HT-29 (cell line): Measurements from ENCODE around the gene EGFL7. TPM values are rescaled to one million over a fixed set of nuclear protein-coding genes. Genes with fewer than 3 reads are reported as not detected.

Source experiments
- DNase-seq: peaks from one replicate; pipeline ENCODE4 v3.0.0-alpha.2; 2015; ENCODE audit warnings: low spot score
- small RNA-seq: library from RNA; depleted of rRNA; stranded (forward); fragments of <200 nt; gene quantifications from one replicate; pipeline ENCODE3, GENCODE V24; 2014
- total RNA-seq: library from RNA; depleted of rRNA; stranded (reverse); fragments of >200 nt; shearing (Covaris generic); gene quantifications from 2 replicates; pipeline ENCODE4 v1.2.3, GENCODE V29; 2014; rRNA removed

Gene EGFL7
- total RNA-seq, 1 experiment from 2014 or later = 6.4 TPM

DNA sequence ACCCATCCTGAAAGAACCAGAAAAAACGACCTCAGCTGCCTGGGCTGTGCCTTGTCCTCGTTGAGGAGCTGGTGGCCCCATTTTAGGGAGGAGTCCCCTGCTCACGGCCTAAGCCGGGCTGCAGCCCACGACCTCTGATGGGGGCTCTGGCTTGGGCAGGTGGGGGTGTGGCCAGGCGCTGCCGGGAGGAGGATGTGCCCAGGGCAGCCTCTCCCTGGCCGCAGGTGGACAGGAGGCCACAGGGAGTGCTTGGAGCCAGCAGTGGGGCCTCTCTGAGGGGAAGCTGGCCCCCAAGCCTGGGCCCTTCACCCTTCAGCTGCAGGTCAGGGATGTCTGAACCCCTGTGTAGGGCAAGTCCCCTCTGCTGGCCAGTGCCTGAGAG lies 52.2 kb downstream of the EGFL7 start:
- no peak for DNase-seq

DNA sequence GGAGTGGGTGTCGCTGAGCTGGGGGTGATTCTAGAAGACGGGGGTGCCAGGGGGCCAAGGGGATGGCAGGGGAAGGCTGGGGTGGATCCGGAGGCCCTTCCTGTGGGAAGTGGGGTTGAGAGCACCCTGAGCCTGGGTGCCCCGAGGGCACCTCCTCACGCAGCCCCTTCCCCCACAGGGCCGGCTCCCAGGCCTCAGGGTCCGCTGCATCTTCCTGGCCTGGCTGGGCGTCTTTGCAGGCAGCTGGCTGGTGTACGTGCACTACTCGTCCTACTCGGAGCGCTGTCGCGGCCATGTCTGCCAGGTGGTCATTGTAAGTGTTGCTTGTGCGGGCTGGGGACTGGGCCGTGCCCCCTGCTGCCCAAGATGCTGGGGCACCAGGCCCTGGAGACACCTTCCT lies 54.7 kb downstream of the EGFL7 start:
- DNase-seq = no peak

DNA sequence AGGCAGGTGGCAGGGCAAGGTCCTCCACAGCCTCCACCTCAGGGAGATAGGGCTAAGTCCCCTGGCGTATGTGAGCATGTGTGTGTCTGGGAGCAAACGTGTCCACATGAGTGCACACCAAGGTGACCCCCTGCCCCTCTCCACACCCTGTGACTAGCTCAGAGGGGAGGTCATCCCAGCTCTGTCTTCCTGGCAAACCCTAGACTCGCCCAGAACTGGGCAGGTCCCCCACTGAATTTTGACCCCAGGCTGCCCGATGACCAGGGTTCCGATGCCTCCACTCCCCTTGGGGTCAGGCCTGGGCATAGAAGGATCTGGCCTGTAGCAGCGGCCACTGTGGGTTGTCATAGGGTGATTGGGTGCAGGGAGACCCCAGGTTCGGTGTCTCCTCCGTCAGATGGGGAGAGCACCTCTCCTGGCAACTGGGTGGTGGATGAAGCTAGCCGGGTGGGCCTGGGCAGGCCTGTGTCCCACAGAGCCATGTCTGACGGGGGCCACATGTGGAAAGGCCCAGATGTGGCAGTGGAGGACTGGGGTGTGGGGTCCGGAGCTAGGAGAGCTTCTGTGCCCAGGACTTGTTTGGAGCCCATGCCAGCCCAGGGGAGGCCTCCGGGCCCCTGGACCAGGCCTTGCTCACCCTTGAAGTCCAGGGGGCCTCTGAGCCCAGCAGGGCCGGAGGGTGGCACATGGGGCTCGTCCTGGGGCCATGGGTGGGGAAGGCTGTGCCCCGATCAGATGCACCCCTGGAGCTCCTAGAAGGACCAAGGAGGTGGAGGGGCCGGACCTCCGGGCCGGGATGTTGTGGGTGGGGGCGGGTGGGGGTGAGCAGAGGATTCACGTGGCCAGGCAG lies 55.9 kb downstream of the EGFL7 start:
- no peak for DNase-seq

DNA sequence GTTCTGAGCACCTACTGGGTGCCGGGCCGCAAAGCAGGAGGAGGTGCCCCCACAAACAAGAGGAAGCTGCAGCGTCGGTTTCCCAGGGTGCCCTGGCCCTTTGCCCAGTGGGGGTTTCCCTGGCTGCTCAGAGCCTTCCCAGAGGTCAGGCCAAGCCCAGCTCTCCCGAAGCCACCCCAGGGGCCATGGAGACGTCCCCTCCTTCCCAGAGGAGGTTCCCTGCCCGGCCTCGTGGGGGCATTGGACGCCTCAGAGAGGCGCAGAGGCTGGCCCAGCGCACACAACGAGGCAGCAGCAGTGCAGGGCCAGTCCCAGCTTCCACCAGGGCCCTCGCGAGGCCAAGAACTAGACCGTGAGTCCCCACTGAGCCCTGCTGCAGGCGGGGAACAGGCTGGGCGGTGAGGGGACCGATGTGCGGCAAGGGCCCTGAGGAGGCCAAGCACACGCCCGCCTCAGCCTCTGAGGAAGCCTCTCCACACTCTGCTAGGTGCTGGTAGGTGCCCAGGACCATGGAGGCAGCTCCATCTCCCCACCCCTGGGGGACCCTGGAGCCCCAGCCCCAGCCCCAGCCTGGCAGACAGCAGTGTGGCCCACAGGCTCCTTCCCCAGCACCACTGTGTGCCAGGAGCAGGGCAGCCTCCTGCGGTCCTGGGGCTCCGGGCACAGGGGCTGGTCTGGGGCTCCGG lies 56.6 kb downstream of the EGFL7 start:
- DNase-seq = no peak

DNA sequence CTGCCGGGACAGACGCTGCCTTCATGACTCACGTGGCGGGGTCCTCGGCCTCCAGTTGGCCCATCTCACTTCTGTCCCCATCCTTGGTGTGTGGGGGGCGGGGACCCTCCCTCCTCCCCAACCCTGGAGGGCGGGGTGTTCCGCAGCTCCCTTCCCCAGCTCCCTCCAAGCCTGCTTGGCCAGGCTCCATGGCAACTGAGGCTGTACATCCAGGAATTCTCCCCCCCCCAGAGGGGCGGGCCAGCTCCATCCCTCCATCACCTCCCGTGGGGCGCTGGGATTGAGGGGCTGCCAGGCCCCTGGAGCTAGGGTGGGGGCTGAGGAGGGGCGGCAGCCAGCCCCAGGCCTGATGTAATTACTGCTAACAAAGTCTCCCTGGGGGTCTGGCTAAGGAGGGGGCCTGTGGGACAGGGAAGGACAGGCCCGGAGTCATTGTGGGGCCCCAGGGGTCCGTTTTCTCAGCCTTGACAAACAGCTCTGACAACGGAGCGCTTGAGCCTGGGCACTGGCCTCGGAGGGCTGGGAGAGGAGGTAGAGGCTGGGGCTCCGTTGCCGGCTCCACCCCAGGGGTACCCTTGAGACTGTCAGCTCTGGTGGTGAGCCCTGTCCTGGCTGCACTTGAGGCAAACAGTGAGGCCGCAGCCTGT lies 57.7 kb downstream of the EGFL7 start:
- DNase-seq = no peak

DNA sequence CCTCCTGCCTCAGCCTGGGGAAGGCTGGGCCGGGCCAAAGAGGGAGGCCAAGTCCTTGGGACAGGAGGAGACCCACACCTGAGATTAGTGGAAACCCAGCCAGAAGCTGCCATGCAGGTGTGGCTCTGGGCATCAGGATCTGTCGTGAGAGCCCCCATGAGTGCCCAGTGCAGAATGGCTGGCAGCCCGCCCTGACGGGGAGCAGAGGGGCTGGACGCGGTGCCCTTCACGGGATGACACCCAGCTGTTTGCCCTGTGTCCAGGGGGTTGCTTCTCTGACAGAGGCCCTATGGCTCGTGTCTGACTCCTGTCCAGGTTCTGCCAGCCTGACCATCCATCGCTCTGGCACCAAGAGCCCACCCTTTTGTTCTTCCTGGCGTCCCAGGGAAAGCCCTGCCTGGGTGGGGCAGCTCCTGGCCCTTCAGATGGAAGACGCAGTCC lies 58.2 kb downstream of the EGFL7 start:
- DNase-seq = no peak

DNA sequence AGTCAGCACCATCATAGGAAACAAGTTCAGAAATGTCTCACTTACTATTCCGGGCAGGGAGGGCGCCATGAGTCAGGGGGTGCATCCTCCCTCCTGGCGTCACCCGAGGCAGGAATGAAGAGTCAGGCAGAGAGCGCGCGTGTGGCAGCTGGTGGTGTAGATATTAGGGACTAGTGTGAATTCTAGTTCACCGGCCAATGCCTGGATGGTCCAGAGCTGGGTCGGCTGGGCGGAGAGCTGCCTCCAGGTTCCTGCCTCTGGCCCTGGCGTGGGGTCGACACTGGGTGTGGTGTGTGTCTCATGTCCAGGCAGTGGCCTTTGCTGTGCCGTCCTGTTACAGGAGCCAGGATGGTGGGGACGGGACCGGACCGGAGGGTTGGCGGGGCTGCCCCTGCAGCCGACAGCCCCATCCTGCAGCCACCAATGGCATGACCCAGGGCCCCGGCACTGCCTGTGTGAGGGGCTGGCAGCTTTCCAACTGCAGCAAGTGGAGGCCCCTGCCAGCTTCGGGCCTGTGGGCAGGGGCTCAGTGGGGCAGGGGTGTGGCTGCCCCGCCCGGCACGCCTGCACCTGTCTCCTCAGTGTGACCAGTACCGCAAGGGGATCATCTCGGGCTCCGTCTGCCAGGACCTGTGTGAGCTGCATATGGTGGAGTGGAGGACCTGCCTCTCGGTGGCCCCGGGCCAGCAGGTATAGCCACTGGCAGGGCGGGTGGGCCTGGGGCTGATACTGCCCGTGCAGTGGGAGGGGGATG lies 58.8 kb downstream of the EGFL7 start:
- no peak for DNase-seq

Small RNAs within 50 kb of the gene (small RNA-seq; reads per million reads assigned to genes)
- gene MIR126 = not detected

Other genes with a start within 250 kb of the EGFL7 start
- 15.9 and 16.4 TPM in 2 replicates for gene INPP5E, start 223.1 kb upstream of the EGFL7 start, total RNA-seq
- gene SEC16A, start 179.9 kb upstream of the EGFL7 start, total RNA-seq = 37.9 and 43.5 TPM in 2 replicates
- 39.8 and 57.7 TPM in 2 replicates for gene NOTCH1, start 116.9 kb upstream of the EGFL7 start, total RNA-seq
- 160 and 167 TPM in 2 replicates for gene AGPAT2, start 24.5 kb downstream of the EGFL7 start, total RNA-seq
- gene DIPK1B, start 49.7 kb downstream of the EGFL7 start, total RNA-seq = not detected in 2 replicates
- gene LCN10, start 80.0 kb downstream of the EGFL7 start, total RNA-seq = not detected in 2 replicates
- not detected in 2 replicates for gene LCN6, start 85.6 kb downstream of the EGFL7 start, total RNA-seq
- not detected in 2 replicates for gene LCN8, start 95.3 kb downstream of the EGFL7 start, total RNA-seq
- 0.60 TPM in 1 of 2 replicates, not detected in the other for gene LCN15, start 101.6 kb downstream of the EGFL7 start, total RNA-seq
- gene TMEM141, start 128.4 kb downstream of the EGFL7 start, total RNA-seq = 357 and 376 TPM in 2 replicates
- gene CCDC183, start 133.4 kb downstream of the EGFL7 start, total RNA-seq = 9.0 and 10.4 TPM in 2 replicates
- 242 and 247 TPM in 2 replicates for gene RABL6, start 145.0 kb downstream of the EGFL7 start, total RNA-seq
- gene AJM1, start 179.6 kb downstream of the EGFL7 start, total RNA-seq = 9.0 and 9.4 TPM in 2 replicates
- gene PHPT1, start 186.5 kb downstream of the EGFL7 start, total RNA-seq = 230 and 232 TPM in 2 replicates
- 14.9 and 29.8 TPM in 2 replicates for gene MAMDC4, start 189.4 kb downstream of the EGFL7 start, total RNA-seq
- gene EDF1, start 203.4 kb downstream of the EGFL7 start, total RNA-seq = 428 and 484 TPM in 2 replicates
- gene TRAF2, start 223.6 kb downstream of the EGFL7 start, total RNA-seq = 36.4 and 36.7 TPM in 2 replicates